Epithelial cell of esophagus (primary cell): ENCODE measurements around the gene GPR119.
"Not testable (repeated sequence)": the region's sequence is repeated elsewhere in the genome, so short reads cannot be mapped to it uniquely, and the experiment has no call there.

Source experiments
- DNase-seq: peaks from one replicate; pipeline ENCODE4 v3.0.0; 2010; ENCODE audit warnings: low read depth
- H3K4me3 ChIP-seq: 2 replicates; pipeline ENCODE4 v1.5.1; 2011; ENCODE audit warnings: mild to moderate bottlenecking, low read length, control low read depth
- CTCF ChIP-seq: IDR thresholded peaks from 2 replicates; pipeline ENCODE4 v1.5.1; 2011; ENCODE audit warnings: low read depth, mild to moderate bottlenecking, low read length, control low read depth, inconsistent platforms; ENCODE audit not compliant: insufficient read depth; ENCODE audit errors: missing control alignments

Gene GPR119

DNA sequence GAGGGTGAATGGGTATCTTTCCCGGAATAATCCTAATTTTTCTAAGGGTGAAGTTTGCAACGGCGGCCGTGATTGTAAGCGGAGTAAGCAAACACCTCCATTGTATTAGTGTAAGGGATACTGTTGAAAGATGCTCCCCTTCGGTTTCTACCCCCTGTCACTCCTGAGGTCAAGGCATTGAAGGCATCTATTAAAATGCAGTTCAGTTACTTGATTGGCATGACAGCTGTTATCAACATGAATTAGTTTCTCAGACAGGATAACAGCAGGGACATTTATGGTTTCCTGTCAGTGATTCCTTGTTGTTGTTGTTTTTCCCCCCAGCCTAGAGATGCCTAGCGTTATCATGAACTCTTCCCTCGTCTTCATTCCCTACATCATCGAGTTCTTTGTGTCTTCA lies 45.2 kb downstream of the GPR119 start:
- no peak for DNase-seq
- H3K4me3 ChIP-seq: peak overlapping the region; percentile 75
- TF ChIP-seq CTCF: no peak

- TF ChIP-seq CTCF: no peak
Observed at GRCh38 chrX:130339408-130340222, 45.9 kb downstream of the GPR119 start, which contains the start of gene SLC25A14. Gene SLC25A14, plus strand, starts transcription at chrX:130339919. Its CDS starts 360 bp downstream, at chrX:130340279.

DNA sequence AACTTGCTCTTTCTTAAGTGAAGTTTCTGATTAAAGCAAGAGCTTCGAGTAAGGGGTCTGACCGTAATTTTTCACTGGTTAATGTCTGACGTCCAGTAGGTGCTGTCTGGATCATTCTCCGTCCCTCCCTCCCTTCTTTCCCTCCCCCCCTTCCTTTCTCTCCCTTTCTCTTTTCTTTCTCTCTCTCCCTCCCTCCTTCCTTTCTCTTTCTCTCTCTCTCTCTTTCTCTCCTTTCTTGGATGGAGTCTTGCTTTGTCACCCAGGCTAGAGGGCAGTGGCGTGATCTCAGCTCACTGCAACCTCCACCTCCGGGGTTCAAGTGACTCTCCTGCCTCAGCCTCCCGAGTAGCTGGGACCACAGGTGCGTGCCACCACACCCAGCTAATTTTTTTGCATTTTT lies 46.6 kb downstream of the GPR119 start:
- not testable (repeated sequence) for H3K4me3 ChIP-seq, DNase-seq

More at GRCh38 chrX:130339408-130340222, 45.9 kb downstream of the GPR119 start, which contains the start of gene SLC25A14:
- peak within 1 kb of the TSS; percentile 75 for H3K4me3 ChIP-seq
- DNase-seq: peak; percentile 75

DNA sequence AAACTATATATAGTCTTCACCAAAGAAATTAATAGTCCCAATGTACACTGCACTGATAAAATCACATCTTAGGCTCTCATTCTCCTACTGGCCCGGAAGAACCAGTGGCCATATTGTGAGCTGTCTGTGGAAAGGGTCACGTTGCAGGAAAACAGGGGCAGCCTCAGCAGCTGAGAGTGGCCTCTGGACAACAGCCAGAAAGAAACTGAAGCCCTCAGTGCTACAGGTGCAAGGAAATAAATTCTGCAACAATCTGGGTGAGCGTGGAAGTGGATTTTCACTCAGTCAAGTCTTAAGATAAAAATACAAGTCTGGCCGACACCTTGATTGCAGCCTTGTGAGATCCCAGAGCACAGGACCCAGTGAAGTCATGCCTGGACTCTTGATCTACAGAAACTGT lies 48.9 kb downstream of the GPR119 start:
- no peak overlapping the region for H3K4me3 ChIP-seq
- DNase-seq: no peak
- no peak for TF ChIP-seq CTCF
